Measurements from ENCODE around the gene DNAJB13.

GRCh38 chr11:73913472-73913871 lies 37.4 kb upstream of the DNAJB13 start:
- TF ChIP-seq CTCF (IDR thresholded peaks at IDR 0.05) (no peak), POLR2A (IDR thresholded peaks at IDR 0.05) (no peak)
